ENCODE data around the gene PPP1R12C.

- TF ChIP-seq CTCF (IDR thresholded peaks at IDR 0.05) (no peak), POLR2AphosphoS5 (IDR thresholded peaks at IDR 0.05) (no peak), EP300 (IDR thresholded peaks at IDR 0.05) (no peak), POLR2A (IDR thresholded peaks at IDR 0.05) (no peak)
Observed at GRCh38 chr19:55101261-55101660, 16.2 kb downstream of the PPP1R12C start.
